Measurements from ENCODE around the gene LMO2.
"Not testable (repeated sequence)": the region's sequence is repeated elsewhere in the genome, so short reads cannot be mapped to it uniquely, and the experiment has no call there.

LMO2 gene

DNA sequence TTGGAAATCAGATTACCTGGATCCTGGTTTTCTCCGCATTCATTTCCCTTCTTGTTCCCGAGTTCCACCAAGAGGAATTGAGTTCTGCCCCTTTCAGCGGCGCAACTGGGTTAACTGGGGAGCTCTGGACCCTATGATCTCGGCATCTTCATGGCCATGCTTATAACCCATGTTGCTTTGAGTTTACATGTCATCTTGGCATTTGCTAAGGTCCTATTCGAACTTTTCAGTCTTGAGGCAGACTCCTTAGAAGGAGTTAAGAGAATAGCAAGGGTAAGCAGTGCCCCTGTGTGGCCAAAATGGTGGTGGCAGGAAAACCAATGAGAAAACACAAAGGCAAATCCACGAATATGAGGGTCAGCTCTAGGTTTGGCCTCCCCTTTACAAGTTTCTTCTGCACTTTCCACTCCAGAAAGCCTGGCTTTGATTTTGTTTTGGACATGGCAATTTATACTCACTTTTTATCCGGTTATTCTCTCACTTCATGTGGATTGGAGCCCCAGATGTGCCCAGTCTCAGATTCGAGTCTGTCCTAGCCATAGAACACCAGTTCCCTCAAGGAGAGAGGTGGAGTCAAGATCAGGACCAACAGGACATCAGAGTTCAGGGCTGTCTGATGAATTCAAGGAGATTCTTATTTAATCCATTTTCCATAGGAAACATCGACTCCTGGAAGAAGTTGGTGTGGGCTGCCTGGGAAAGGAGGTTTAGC, 62.3 kb downstream of the LMO2 start:
- H3K4me3 ChIP-seq (replicated peaks; ENCODE audit: low read depth, low read length), result 0 out of 2 replicates have a peak overlapping the region, but pooled peaks have one; percentile 5
- TF ChIP-seq, protein P1, sequence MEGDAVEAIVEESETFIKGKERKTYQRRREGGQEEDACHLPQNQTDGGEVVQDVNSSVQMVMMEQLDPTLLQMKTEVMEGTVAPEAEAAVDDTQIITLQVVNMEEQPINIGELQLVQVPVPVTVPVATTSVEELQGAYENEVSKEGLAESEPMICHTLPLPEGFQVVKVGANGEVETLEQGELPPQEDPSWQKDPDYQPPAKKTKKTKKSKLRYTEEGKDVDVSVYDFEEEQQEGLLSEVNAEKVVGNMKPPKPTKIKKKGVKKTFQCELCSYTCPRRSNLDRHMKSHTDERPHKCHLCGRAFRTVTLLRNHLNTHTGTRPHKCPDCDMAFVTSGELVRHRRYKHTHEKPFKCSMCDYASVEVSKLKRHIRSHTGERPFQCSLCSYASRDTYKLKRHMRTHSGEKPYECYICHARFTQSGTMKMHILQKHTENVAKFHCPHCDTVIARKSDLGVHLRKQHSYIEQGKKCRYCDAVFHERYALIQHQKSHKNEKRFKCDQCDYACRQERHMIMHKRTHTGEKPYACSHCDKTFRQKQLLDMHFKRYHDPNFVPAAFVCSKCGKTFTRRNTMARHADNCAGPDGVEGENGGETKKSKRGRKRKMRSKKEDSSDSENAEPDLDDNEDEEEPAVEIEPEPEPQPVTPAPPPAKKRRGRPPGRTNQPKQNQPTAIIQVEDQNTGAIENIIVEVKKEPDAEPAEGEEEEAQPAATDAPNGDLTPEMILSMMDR (IDR thresholded peaks at IDR 0.05; ENCODE audit: insufficient read depth, low read length, poor library complexity, severe bottlenecking), result peak; percentile 81
- DNase-seq (ENCODE audit: extremely low read depth, insufficient read length), result no peak

DNA sequence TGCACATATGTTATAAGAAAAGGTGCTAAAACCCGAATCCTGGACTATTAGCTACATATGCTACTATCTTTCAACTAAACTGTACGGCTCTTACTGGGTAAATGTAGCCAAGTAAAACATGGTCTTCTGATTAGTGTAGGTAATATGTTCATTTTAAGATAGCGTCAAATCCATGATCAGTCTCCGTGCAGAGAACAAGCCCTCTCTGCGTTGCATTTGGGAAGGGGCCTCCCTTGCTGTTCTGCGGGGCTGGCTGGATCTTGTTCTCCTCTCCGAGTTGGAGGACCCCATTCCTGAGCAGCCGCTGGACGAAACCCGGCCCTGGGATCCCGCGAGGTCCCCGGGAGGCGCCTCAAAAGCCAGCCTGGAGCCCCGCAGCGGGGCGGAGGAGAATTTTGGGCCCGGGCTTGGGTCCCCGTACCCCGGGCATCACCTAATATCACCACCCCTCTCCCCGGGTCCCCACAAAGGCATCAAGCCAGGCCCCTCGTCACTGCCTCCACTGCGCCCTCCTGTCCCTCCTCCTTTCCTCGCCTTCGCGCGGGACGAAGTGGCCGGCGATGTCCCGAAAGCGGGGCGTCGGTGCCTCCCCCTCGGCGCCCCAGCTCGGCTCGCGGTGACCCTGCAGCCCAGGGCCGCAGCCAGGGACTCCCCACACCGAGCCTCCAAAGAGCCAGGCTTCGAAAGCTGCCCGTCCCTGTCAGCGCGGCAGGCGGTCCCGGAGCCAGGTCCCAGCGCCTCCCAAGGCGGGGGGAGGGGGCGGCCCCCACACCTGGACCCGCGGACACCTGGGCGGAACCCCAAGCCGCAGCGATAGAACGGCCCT, 63.1 kb downstream of the LMO2 start:
- TF ChIP-seq, protein P1 (IDR thresholded peaks at IDR 0.05; ENCODE audit: insufficient read depth, low read length, poor library complexity, severe bottlenecking), result no peak
- no peak for DNase-seq (ENCODE audit: extremely low read depth, insufficient read length)
- Histone ChIP-seq H3K36me3 (ENCODE audit: control insufficient read depth, insufficient read depth, low read length) (no peaks in the 10 kb centered on the region), H3K27me3 (replicated peaks; ENCODE audit: control insufficient read depth, insufficient read depth, low read length) (no peaks in the 10 kb centered on the region; the same call in 1 of the 2 replicates), H3K4me3 (replicated peaks; ENCODE audit: low read depth, low read length) (0 out of 2 replicates have a peak overlapping the region, but pooled peaks have one; percentile 5)

More for the DNA sequence above, 62.3 kb downstream of the LMO2 start:
- Histone ChIP-seq H3K27me3 (replicated peaks; ENCODE audit: control insufficient read depth, insufficient read depth, low read length) (no peaks in the 10 kb centered on the region; the same call in 1 of the 2 replicates), H3K36me3 (ENCODE audit: control insufficient read depth, insufficient read depth, low read length) (no peaks in the 10 kb centered on the region)

DNA sequence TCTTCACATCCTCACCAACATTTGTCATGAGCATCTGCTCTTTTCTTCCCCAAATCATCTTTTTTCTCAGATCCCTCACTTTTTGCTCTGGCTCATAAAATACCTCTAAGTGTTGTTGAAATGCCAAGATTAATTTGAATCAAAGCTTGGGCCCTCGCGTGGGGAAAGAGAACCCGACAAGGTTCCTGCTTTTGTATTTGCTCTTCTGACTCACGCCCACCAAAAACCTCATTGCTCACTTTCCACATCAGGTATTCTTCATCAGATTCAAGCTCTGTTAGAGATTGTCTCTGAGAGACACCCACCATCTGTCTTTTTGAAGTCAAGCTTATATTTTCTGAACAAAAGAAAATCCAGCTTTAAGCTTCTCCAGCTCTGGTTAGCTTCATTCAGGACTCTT, 64.7 kb downstream of the LMO2 start:
- no peaks in the 10 kb centered on the region for H3K36me3 ChIP-seq (ENCODE audit: control insufficient read depth, insufficient read depth, low read length)
- DNase-seq (ENCODE audit: extremely low read depth, insufficient read length), result no peak
- H3K27me3 ChIP-seq (replicated peaks; ENCODE audit: control insufficient read depth, insufficient read depth, low read length), result no peaks in the 10 kb centered on the region; the same call in 1 of the 2 replicates
- no peak overlapping the region for H3K4me3 ChIP-seq (replicated peaks; ENCODE audit: low read depth, low read length)
- TF ChIP-seq, protein P1 (IDR thresholded peaks at IDR 0.05; ENCODE audit: insufficient read depth, low read length, poor library complexity, severe bottlenecking), result no peak

DNA sequence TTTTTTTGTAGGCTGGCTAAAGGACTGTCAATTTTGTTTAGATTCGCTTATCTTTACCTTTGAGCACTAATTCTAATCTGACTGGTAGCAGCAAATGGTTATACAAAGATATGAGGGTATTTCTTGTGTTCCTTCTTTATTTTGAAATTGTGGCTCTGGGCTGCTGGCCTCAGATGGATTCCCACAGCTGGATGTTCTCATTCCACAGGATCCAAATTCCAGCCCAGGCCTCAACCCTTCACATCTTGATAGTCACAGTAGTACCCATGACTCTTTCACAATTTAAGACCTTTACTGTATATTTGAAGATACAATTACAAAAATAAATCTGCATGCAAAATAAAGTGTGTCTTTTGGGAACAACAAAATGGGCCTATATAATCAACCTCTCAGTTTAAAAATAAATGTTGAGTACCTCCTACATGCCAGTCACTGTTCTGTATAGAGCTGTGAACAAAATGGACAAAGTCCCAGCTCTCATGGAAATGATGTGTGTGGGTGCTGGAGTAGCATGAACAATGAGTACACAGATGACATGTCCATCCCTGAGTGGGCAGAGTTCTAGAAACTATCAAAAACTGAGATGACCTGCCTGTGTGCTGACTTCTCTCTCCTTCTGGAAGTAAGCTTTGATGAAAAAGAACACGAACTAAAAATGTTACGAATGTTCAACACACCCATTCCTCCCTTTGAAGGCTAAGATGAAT, 65.9 kb downstream of the LMO2 start:
- Histone ChIP-seq H3K27me3 (replicated peaks; ENCODE audit: control insufficient read depth, insufficient read depth, low read length) (no peaks in the 10 kb centered on the region; the same call in 1 of the 2 replicates), H3K36me3 (ENCODE audit: control insufficient read depth, insufficient read depth, low read length) (no peaks in the 10 kb centered on the region), H3K4me3 (replicated peaks; ENCODE audit: low read depth, low read length) (no peak overlapping the region)
- TF ChIP-seq, protein P1 (IDR thresholded peaks at IDR 0.05; ENCODE audit: insufficient read depth, low read length, poor library complexity, severe bottlenecking), result no peak
- DNase-seq (ENCODE audit: extremely low read depth, insufficient read length), result no peak

DNA sequence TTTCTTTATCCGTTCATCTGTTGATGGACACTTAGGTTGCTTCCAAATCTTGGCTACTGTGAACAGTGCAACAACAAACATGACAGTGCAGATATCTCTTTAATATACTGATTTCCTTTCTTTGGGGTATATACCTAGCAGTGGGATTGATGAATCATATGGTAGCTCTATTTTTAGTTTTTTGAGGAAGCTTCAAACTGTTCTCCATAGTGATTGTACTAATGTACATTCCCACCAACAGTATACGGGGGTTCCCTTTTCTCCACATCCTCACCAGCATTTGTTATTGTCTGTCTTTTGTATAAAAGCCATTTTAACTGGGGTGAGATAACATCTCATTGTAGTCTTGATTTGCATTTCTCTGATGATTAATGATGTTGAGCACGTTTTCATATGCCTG, 68.9 kb downstream of the LMO2 start:
- H3K36me3 ChIP-seq (ENCODE audit: control insufficient read depth, insufficient read depth, low read length); H3K4me3 ChIP-seq (replicated peaks; ENCODE audit: low read depth, low read length); DNase-seq (ENCODE audit: extremely low read depth, insufficient read length); H3K27me3 ChIP-seq (replicated peaks; ENCODE audit: control insufficient read depth, insufficient read depth, low read length): not testable (repeated sequence)

Data from GM06990 (cell line).